ENCODE results near the gene RAP1GAP2.
"Not testable (repeated sequence)": the region's sequence is repeated elsewhere in the genome, so short reads cannot be mapped to it uniquely, and the experiment has no call there.

RAP1GAP2 gene

GRCh38 chr17:2995377-2995776, 199.1 kb downstream of the RAP1GAP2 start:
- no peak for DNase-seq (ENCODE audit: low spot score)
- Histone ChIP-seq H3K27ac (peak overlapping the region in 1 of 2 donors; percentile 74), H3K4me3 (no peak overlapping the region)
- no peak for TF ChIP-seq CTCF (IDR thresholded peaks at IDR 0.05)

- no peak for TF ChIP-seq CTCF (IDR thresholded peaks at IDR 0.05)
- peak; percentile 65 for DNase-seq (ENCODE audit: low spot score)
- Histone ChIP-seq H3K4me3 (no peak overlapping the region), H3K27ac (peak overlapping the region; percentile 61 to 74)
Measured at GRCh38 chr17:2995886-2996809, 199.9 kb downstream of the RAP1GAP2 start.

- Histone ChIP-seq H3K27ac (peak overlapping the region; percentile 61 to 74), H3K4me3 (no peak overlapping the region)
- DNase-seq (ENCODE audit: low spot score): peak; percentile 24
- no peak for TF ChIP-seq CTCF (IDR thresholded peaks at IDR 0.05)
Measured at GRCh38 chr17:2996810-2997670, 200.8 kb downstream of the RAP1GAP2 start.

GRCh38 chr17:2998469-2998901, 202.2 kb downstream of the RAP1GAP2 start:
- DNase-seq (ENCODE audit: low spot score); H3K4me3 ChIP-seq; H3K27ac ChIP-seq: not testable (repeated sequence)

DNA sequence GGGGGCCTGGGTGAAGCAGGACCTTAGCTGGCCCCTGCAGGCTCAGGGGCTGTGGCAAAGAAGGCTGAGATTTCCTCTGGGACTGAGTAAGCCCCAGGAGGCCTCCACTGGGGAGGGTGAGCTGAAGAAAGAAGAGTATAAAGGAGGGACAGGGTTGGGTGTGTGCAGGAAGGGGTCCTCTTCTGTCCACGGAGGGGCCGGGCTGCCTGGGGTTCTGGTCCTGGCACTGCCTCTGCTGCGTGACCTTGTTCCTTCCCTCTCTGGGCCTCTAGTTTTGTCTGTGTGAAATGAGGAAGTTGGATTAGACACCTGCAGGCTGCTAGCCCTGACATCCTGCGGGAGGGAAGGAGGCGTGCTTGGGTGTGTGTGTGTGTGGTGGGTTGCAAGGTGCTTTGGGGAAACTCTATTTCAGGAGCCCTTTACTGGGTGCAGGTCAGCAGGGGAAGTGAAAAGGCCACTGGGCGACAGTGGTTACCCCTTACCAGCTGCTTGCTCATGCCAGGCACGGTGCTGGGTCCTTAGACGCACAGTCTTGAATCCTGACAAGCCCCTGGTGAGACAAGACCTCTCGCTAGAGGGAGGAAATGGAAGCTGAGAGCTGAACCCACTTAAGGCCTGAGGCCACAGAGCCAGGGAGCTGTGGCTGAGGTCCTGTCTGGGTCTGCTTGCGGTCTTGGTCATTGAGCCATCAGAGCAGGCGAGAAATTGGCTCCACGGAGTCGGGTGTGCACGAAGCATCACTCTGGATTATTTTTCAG, 206.5 kb downstream of the RAP1GAP2 start:
- no peak for DNase-seq (ENCODE audit: low spot score)
- TF ChIP-seq CTCF (IDR thresholded peaks at IDR 0.05): no peak
- Histone ChIP-seq H3K4me3 (no peak overlapping the region), H3K27ac (peak overlapping the region; percentile 86 to 88)

- peak overlapping the region; percentile 66 for H3K4me3 ChIP-seq
- no peak for DNase-seq (ENCODE audit: low spot score)
- no peak for TF ChIP-seq CTCF (IDR thresholded peaks at IDR 0.05)
Measured at GRCh38 chr17:3003296-3004149, 207.3 kb downstream of the RAP1GAP2 start.

More at GRCh38 chr17:3003296-3004149, 207.3 kb downstream of the RAP1GAP2 start:
- H3K27ac ChIP-seq: peak overlapping the region; percentile 86 to 88

Data from coronary artery (tissue), 2 donors.